OCI-LY3 (cell line): ENCODE results near the gene PDE12.
A peak's percentile ranks its signal among the peaks of the same experiment; 100 is the strongest.

ENCODE experiments used
- H2AFZ ChIP-seq: fragments of 200-600, 300-600 bp; shearing (Covaris generic); 2 replicates; pipeline ENCODE4 v1.6.0; 2014; ENCODE audit warnings: antibody characterized with exemption, low read depth, low read length
- H3K27ac ChIP-seq: fragments of 200-600, 300-600 bp; sonication (generic); 2 replicates; pipeline ENCODE4 v1.5.1; 2014; ENCODE audit warnings: mild to moderate bottlenecking, low read length, moderate library complexity, mixed read lengths
- H3K27me3 ChIP-seq: fragments of 200-600, 300-600 bp; sonication (generic); 2 replicates; pipeline ENCODE4 v1.6.1; 2014; ENCODE audit warnings: low read depth, low read length, mixed read lengths
- H3K36me3 ChIP-seq: fragments of 200-600, 300-600 bp; sonication (generic); replicated peaks from 2 replicates; pipeline ENCODE3; 2014; ENCODE audit warnings: low read depth, low read length, mixed read lengths
- H3K4me1 ChIP-seq: fragments of 300-600, 200-600 bp; sonication (generic); 2 replicates; pipeline ENCODE4 v1.6.1; 2014; ENCODE audit warnings: low read length, mixed read lengths
- H3K4me2 ChIP-seq: fragments of 200-600, 300-600 bp; sonication (generic); 2 replicates; pipeline ENCODE4 v1.6.1; 2014; ENCODE audit warnings: low read length, mixed read lengths
- H3K4me3 ChIP-seq: fragments of 300-600, 200-600 bp; sonication (generic); 2 replicates; pipeline ENCODE4 v1.5.1; 2014; ENCODE audit warnings: antibody characterized with exemption, mild to moderate bottlenecking, low read length, moderate library complexity
- H3K79me2 ChIP-seq: fragments of 300-600, 200-600 bp; shearing (Covaris generic); 2 replicates; pipeline ENCODE4 v1.6.1; 2014; ENCODE audit warnings: mild to moderate bottlenecking, low read length, mixed read lengths
- H3K9ac ChIP-seq: fragments of 300-600, 200-600 bp; shearing (Covaris generic); 2 replicates; pipeline ENCODE4 v1.6.0; 2014; ENCODE audit warnings: mild to moderate bottlenecking, low read length, moderate library complexity
- H3K9me3 ChIP-seq: fragments of 200-600, 300-600 bp; shearing (Covaris generic); 2 replicates; pipeline ENCODE4 v1.6.1; 2014; ENCODE audit warnings: low read length, mixed read lengths; ENCODE audit not compliant: insufficient read depth
- H4K20me1 ChIP-seq: fragments of 200-600, 300-600 bp; sonication (generic); 2 replicates; pipeline ENCODE4 v1.6.1; 2016; ENCODE audit warnings: low read length, mixed read lengths; ENCODE audit not compliant: insufficient read depth
- CTCF ChIP-seq: fragments of 200-600, 300-600 bp; sonication (generic); IDR thresholded peaks from 2 replicates; pipeline ENCODE4 v1.5.1; 2014; ENCODE audit warnings: antibody characterized with exemption, low read length, low read depth
- EZH2phosphoT487 ChIP-seq: fragments of 200-600 bp; shearing (Covaris generic); IDR thresholded peaks from 2 replicates; pipeline ENCODE4 v1.6.1; 2018; ENCODE audit warnings: antibody characterized with exemption, mixed run types, low read depth

The PDE12 gene

DNA sequence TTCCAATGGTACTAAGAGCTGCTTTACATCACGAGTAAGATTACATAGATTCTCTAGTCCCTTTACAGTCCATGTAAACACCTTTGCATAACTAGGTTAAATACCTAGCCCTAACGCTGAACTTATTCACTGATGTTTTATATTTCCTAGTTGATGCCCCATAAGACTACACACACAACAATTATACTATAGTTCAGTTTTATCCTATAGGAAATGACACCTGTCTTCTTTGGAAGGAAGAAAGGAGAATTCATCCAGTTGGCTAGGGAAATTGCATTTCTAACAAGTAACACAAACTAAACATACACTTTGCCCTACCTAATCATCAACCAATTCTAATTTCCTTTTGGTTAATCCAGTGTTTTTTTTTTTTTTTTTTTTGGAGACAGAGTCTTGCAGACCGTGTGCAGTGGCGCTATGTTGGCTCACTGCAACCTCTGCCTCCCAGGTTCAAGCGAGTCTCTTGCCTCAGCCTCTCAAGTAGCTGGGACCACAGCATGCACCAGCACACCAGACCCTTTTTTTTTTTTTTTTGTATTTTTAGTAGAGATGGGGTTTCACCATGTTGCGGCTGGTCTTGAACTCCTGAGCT is 13.9 kb downstream of the PDE12 start:
- Histone ChIP-seq H3K27me3 (no peaks in the 10 kb centered on the region), H3K9ac (no peak overlapping the region), H4K20me1 (no peaks in the 10 kb centered on the region), H3K4me1 (peaks cover 12% of the 10 kb centered on the region), H3K9me3 (no peaks in the 10 kb centered on the region), H3K79me2 (peaks cover 41% of the 10 kb centered on the region), H3K4me2 (no peak overlapping the region), H2AFZ (no peak overlapping the region), H3K36me3 (peaks cover 58% of the 10 kb centered on the region), H3K4me3 (no peak overlapping the region), H3K27ac (no peak overlapping the region)
- TF ChIP-seq CTCF (no peak), EZH2phosphoT487 (no peak)

- Histone ChIP-seq H2AFZ (no peak overlapping the region), H3K79me2 (peaks cover 41% of the 10 kb centered on the region), H3K4me1 (peaks cover 12% of the 10 kb centered on the region), H3K9ac (no peak overlapping the region), H3K27me3 (no peaks in the 10 kb centered on the region), H3K4me3 (no peak overlapping the region), H3K36me3 (peaks cover 63% of the 10 kb centered on the region), H3K27ac (no peak overlapping the region), H3K9me3 (no peaks in the 10 kb centered on the region), H3K4me2 (no peak overlapping the region), H4K20me1 (peaks cover 4% of the 10 kb centered on the region; the same call in 1 of the 2 replicates)
- TF ChIP-seq CTCF, result no peak
- TF ChIP-seq EZH2phosphoT487, result no peak
Measured at GRCh38 chr3:57570878-57571277, 14.8 kb downstream of the PDE12 start.

GRCh38 chr3:57572096-57572495 is 16.0 kb downstream of the PDE12 start:
- no peaks in the 10 kb centered on the region for H3K9me3 ChIP-seq
- no peaks in the 10 kb centered on the region for H3K27me3 ChIP-seq
- peak overlapping the region; percentile 24 for H3K27ac ChIP-seq
- no peak overlapping the region for H3K4me3 ChIP-seq
- peaks cover 11% of the 10 kb centered on the region; the same call in 1 of the 2 replicates for H4K20me1 ChIP-seq
- no peak for TF ChIP-seq EZH2phosphoT487
- no peak for TF ChIP-seq CTCF
- peaks cover 67% of the 10 kb centered on the region for H3K36me3 ChIP-seq
- H3K79me2 ChIP-seq, result peaks cover 46% of the 10 kb centered on the region
- H3K4me1 ChIP-seq, result peaks cover 12% of the 10 kb centered on the region
- H3K4me2 ChIP-seq, result no peak overlapping the region
- H3K9ac ChIP-seq, result no peak overlapping the region
- H2AFZ ChIP-seq, result no peak overlapping the region

- TF ChIP-seq CTCF, result no peak
- TF ChIP-seq EZH2phosphoT487, result no peak
- peaks cover 75% of the 10 kb centered on the region for H3K79me2 ChIP-seq
- H3K36me3 ChIP-seq, result peaks cover 72% of the 10 kb centered on the region
- H3K4me3 ChIP-seq, result no peak overlapping the region
- no peaks in the 10 kb centered on the region for H3K9me3 ChIP-seq
- H2AFZ ChIP-seq, result no peak overlapping the region
- H3K9ac ChIP-seq, result no peak overlapping the region
- peaks cover 22% of the 10 kb centered on the region for H3K4me1 ChIP-seq
- H3K4me2 ChIP-seq, result no peak overlapping the region
- no peak overlapping the region for H3K27ac ChIP-seq
- H4K20me1 ChIP-seq, result peaks cover 19% of the 10 kb centered on the region; the same call in 1 of the 2 replicates
- no peaks in the 10 kb centered on the region for H3K27me3 ChIP-seq
Measured at GRCh38 chr3:57575966-57576626, 20.0 kb downstream of the PDE12 start.
